ENCODE results near the gene TAS2R60.
A peak's percentile ranks its signal among the peaks of the same experiment; 100 is the strongest.
"Not testable (repeated sequence)": the region's sequence is repeated elsewhere in the genome, so short reads cannot be mapped to it uniquely, and the experiment has no call there.

TAS2R60 gene

GRCh38 chr7:143480501-143480900 lies 37.2 kb downstream of the TAS2R60 start:
- no peak overlapping the region for H3K4me3 ChIP-seq (ENCODE audit: low read depth, low read length)

GRCh38 chr7:143484119-143484518 lies 40.9 kb downstream of the TAS2R60 start:
- TF ChIP-seq CTCF (IDR thresholded peaks at IDR 0.05; ENCODE audit: borderline replicate concordance, insufficient read depth, low read depth, low read length): no peak
- no peak overlapping the region for H3K4me3 ChIP-seq (ENCODE audit: low read depth, low read length)

More at GRCh38 chr7:143480501-143480900, 37.2 kb downstream of the TAS2R60 start:
- TF ChIP-seq CTCF (IDR thresholded peaks at IDR 0.05; ENCODE audit: borderline replicate concordance, insufficient read depth, low read depth, low read length): no peak

- no peak overlapping the region for H3K4me3 ChIP-seq (ENCODE audit: low read depth, low read length)
- no peak for TF ChIP-seq CTCF (IDR thresholded peaks at IDR 0.05; ENCODE audit: borderline replicate concordance, insufficient read depth, low read depth, low read length)
These were observed 41.8 kb downstream of the TAS2R60 start for GRCh38 chr7:143485094-143485493.

GRCh38 chr7:143485500-143485899 lies 42.2 kb downstream of the TAS2R60 start:
- H3K4me3 ChIP-seq (ENCODE audit: low read depth, low read length): no peak overlapping the region
- TF ChIP-seq CTCF (IDR thresholded peaks at IDR 0.05; ENCODE audit: borderline replicate concordance, insufficient read depth, low read depth, low read length): no peak

- not testable (repeated sequence) for H3K4me3 ChIP-seq (ENCODE audit: low read depth, low read length)
These were observed 43.0 kb downstream of the TAS2R60 start for GRCh38 chr7:143486266-143486665.

GRCh38 chr7:143487061-143487460 lies 43.8 kb downstream of the TAS2R60 start:
- no peak overlapping the region for H3K4me3 ChIP-seq (ENCODE audit: low read depth, low read length)
- no peak for TF ChIP-seq CTCF (IDR thresholded peaks at IDR 0.05; ENCODE audit: borderline replicate concordance, insufficient read depth, low read depth, low read length)

- no peak for TF ChIP-seq CTCF (IDR thresholded peaks at IDR 0.05; ENCODE audit: borderline replicate concordance, insufficient read depth, low read depth, low read length)
- H3K4me3 ChIP-seq (ENCODE audit: low read depth, low read length): no peak overlapping the region
These were observed 44.3 kb downstream of the TAS2R60 start for GRCh38 chr7:143487566-143487965.

- no peak overlapping the region for H3K4me3 ChIP-seq (ENCODE audit: low read depth, low read length)
- TF ChIP-seq CTCF (IDR thresholded peaks at IDR 0.05; ENCODE audit: borderline replicate concordance, insufficient read depth, low read depth, low read length): 0 out of 2 replicates have a peak, but pooled peaks have one; percentile 29
These were observed 47.6 kb downstream of the TAS2R60 start for GRCh38 chr7:143490717-143491306.

All from GM12875 (cell line).